GM12878 (cell line): ENCODE measurements around the gene MYO10. TPM values are rescaled to one million over a fixed set of nuclear protein-coding genes. Genes with fewer than 3 reads are reported as not detected.

Experiments
- ATAC-seq: fragments of 200-7000 bp; cut with Tn5 transposase; 3 replicates; pipeline ENCODE4 v1.9.1; 2020; ENCODE audit warnings: mild to moderate bottlenecking, moderate library complexity
- BruUV-seq: library from RNA; stranded (reverse); fragments of 400-500 nt; replicated peaks from 2 replicates; lab custom pipeline; 2021; lab: Mats Ljungman, UMichigan
- CTCF ChIA-PET: fragments of 300-600 bp; sonication (Branson Sonifier 250); formaldehyde crosslinking; extraction: SDS; loops from one replicate; lab custom pipeline; 2021; ENCODE audit warnings: inconsistent platforms; lab: Yijun Ruan, JAX
- POLR2A ChIA-PET: fragments of 350-600 bp; formaldehyde crosslinking; extraction: SDS; loops from one replicate; lab custom pipeline; 2021; ENCODE audit warnings: inconsistent platforms; lab: Charles Lee
- RAD21 ChIA-PET: fragments of 300-600 bp; sonication (Branson Sonifier 250); formaldehyde crosslinking; loops from one replicate; lab custom pipeline; 2023; ENCODE audit warnings: antibody characterized with exemption; ENCODE audit not compliant: unreplicated experiment; lab: Charles Lee
- SMC1A ChIA-PET: fragments of 300-600 bp; sonication (Branson Sonifier 250); formaldehyde crosslinking; loops from one replicate; lab custom pipeline; 2023; ENCODE audit not compliant: unreplicated experiment, uncharacterized antibody; lab: Charles Lee
- DNase-seq: peaks from one replicate; pipeline ENCODE4 v3.0.0-alpha.2; 2011; ENCODE audit warnings: low read depth, low spot score
- FAIRE-seq: peaks from 3 replicates; lab custom pipeline; 2011; peaks lifted over from hg19 to GRCh38; lab: Jason Lieb, UNC
- H2AFZ ChIP-seq: 2 replicates; pipeline ENCODE4 v1.6.0; 2011; ENCODE audit warnings: low read depth, low read length, control low read depth; ENCODE audit not compliant: control insufficient read depth
- H3K27ac ChIP-seq: 2 replicates; pipeline ENCODE4 v1.5.1; 2011; ENCODE audit warnings: control low read depth; ENCODE audit not compliant: control insufficient read depth, insufficient read depth
- H3K27me3 ChIP-seq, 2 experiments: replicated peaks in 1 of 2; 2 replicates each; pipeline versions ENCODE4 v1.6.0 to v1.6.1; 2011; ENCODE audit warnings: low read length in 1 of 2; ENCODE audit not compliant: control insufficient read depth in 2 of 2, insufficient read depth in 2 of 2
- H3K36me3 ChIP-seq, 2 experiments: 2 replicates each; pipeline ENCODE4 v1.5.1; 2011; ENCODE audit warnings: low read length in 1 of 2; ENCODE audit not compliant: control insufficient read depth in 2 of 2, insufficient read depth in 2 of 2
- H3K4me1 ChIP-seq: 2 replicates; pipeline ENCODE4 v1.6.1; 2011; ENCODE audit warnings: mild to moderate bottlenecking, low read length, moderate library complexity, mixed read lengths; ENCODE audit not compliant: control insufficient read depth, insufficient read depth
- H3K4me2 ChIP-seq: 2 replicates; pipeline ENCODE4 v1.6.0; 2011; ENCODE audit warnings: control low read depth; ENCODE audit not compliant: control insufficient read depth, insufficient read depth
- H3K4me3 ChIP-seq: fragments of 200-600 bp; sonication (generic); 2 replicates; pipeline ENCODE4 v1.5.1; 2016
- H3K79me2 ChIP-seq: 2 replicates; pipeline ENCODE4 v1.6.0; 2011; ENCODE audit warnings: low read length; ENCODE audit not compliant: control insufficient read depth, insufficient read depth
- H3K9ac ChIP-seq: 2 replicates; pipeline ENCODE4 v1.8.0; 2011; ENCODE audit warnings: low read length, control low read depth, mixed read lengths; ENCODE audit not compliant: control insufficient read depth, insufficient read depth
- H3K9me3 ChIP-seq: replicated peaks from 3 replicates; pipeline ENCODE4 v1.5.1; 2011; ENCODE audit warnings: mild to moderate bottlenecking, low read length; ENCODE audit not compliant: control insufficient read depth, insufficient read depth
- H4K20me1 ChIP-seq: 2 replicates; pipeline ENCODE4 v1.6.0; 2011; ENCODE audit not compliant: control insufficient read depth, insufficient read depth
- CBFB ChIP-seq: IDR thresholded peaks from 2 replicates; pipeline ENCODE4 v1.6.1; 2016; ENCODE audit warnings: antibody characterized with exemption, low read depth
- CTCF ChIP-seq, 3 experiments: IDR thresholded peaks in 2 of 3; conservative IDR thresholded peaks in 1 of 3; 2 replicates each; pipeline ENCODE4 v1.5.1; 2011; ENCODE audit warnings: low read depth in 3 of 3, low read length in 3 of 3, mild to moderate bottlenecking in 3 of 3, control low read depth in 2 of 3, moderate library complexity in 2 of 3, inconsistent platforms in 1 of 3, mixed read lengths in 1 of 3; ENCODE audit not compliant: control insufficient read depth in 2 of 3, insufficient read depth in 1 of 3; ENCODE audit errors: extremely low read depth in 1 of 3
- RAD21 ChIP-seq: IDR thresholded peaks from 2 replicates; pipeline ENCODE4 v1.6.1; 2011; ENCODE audit warnings: mild to moderate bottlenecking, low read depth, low read length, moderate library complexity; ENCODE audit not compliant: insufficient read depth
- WGBS: methylation state at CpG from one replicate; pipeline ENCODE4 v1.1.6; 2016; ENCODE audit warnings: low lambda C conversion rate; ENCODE audit not compliant: insufficient replicate concordance, insufficient coverage; ENCODE audit errors: missing lambda C conversion rate; 5-methylcytosine and 5-hydroxymethylcytosine counted together
- in situ Hi-C: fragments of 300-500 bp; cut with MboI; formaldehyde crosslinking; loops from 9 replicates; pipeline ENCODE4 v1.14.3; 2018; ENCODE audit warnings: mixed read lengths
- intact Hi-C: fragments of 100-400 bp; cut with micrococcal nuclease; formaldehyde crosslinking; loops from one replicate; pipeline ENCODE4 v1.14.2; 2022; ENCODE audit not compliant: unreplicated experiment
- polyA plus RNA-seq, 11 experiments: library from polyadenylated mRNA; depleted of rRNA in 4 of 11; unstranded in 6 of 11; stranded (reverse) in 5 of 11; fragments of >200 nt; fragmentation: Nextera tagmentation in 4 of 11; fragmentation: Illumina TruSeq in 1 of 11; extraction: Ambion mirVana in 4 of 11; extraction: Trizol in 1 of 11; gene quantifications; 1 replicate in 1 of 11; 2 replicates in 10 of 11; pipeline versions ENCODE4 v1.2.1 to v1.2.3, GENCODE V29; 2011 to 2016; ENCODE audit warnings: inconsistent platforms in 2 of 11, missing spikeins in 2 of 11, low read depth in 1 of 11
- total RNA-seq, 4 experiments: library from RNA; depleted of rRNA in 3 of 4; stranded (reverse); fragments of >200 nt in 3 of 4; fragmentation: Illumina TruSeq in 1 of 4; extraction: Trizol in 1 of 4; gene quantifications; 2 replicates each; pipeline versions ENCODE4 v1.2.1 to v1.2.3, GENCODE V29; 2013 to 2021

Gene MYO10
- total and polyA plus RNA-seq, 10 of the 15 experiments (the other 5 are each of a cell fraction or from before 2014, with no cell fraction given), result 0.02 to 0.77 (median 0.17) TPM

- no peaks in the 10 kb centered on the region for H3K9me3 ChIP-seq
- H3K27ac ChIP-seq, result no peak overlapping the region
- SMC1A ChIA-PET, result no interaction called here
- FAIRE-seq (no peak), ATAC-seq (no peak), DNase-seq (no peak)
- H3K4me2 ChIP-seq, result no peak overlapping the region
- no peak overlapping the region for H3K9ac ChIP-seq
- POLR2A ChIA-PET, result no interaction called here
- H3K36me3 ChIP-seq, result no peaks in the 10 kb centered on the region
- CTCF ChIA-PET, result interaction anchor here (1.0 kb wide), 1 partner anchor 506 kb away, joined by 3 read pairs; no protein-coding TSS in a partner anchor
- intact Hi-C loops (no loop called here), in situ Hi-C loops (no loop called here)
- RAD21 ChIA-PET, result no interaction called here
- H3K4me1 ChIP-seq, result no peaks in the 10 kb centered on the region
- H3K4me3 ChIP-seq, result no peak overlapping the region
- no peaks in the 10 kb centered on the region for H4K20me1 ChIP-seq
- TF ChIP-seq CBFB (no peak), RAD21 (peak; percentile 43; the same call in 1 of the 2 replicates), CTCF (IDR thresholded peaks at IDR 0.05 in 2 of 3, conservative IDR thresholded peaks at IDR 0.05 in 1 of 3; ENCODE audit: control insufficient read depth in 2 of 3, extremely low read depth in 1 of 3, insufficient read depth in 1 of 3, low read depth in 3 of 3, low read length in 3 of 3) (0 out of 6 replicates have a peak, but pooled peaks of 2 of the 3 experiments have one; percentile 3 to 20)
- no peak overlapping the region for H2AFZ ChIP-seq
- WGBS, result 35% methylated on average over 11 of the region's 11 CpGs
- BruUV-seq, result no TSS peak
- no peaks in the 10 kb centered on the region for H3K27me3 ChIP-seq
- no peaks in the 10 kb centered on the region for H3K79me2 ChIP-seq
Observed at GRCh38 chr5:16666883-16667398, 269.1 kb downstream of the MYO10 start.
